SK-N-SH (cell line): ENCODE results near the gene MAD1L1. TPM values are rescaled to one million over a fixed set of nuclear protein-coding genes. Genes with fewer than 3 reads are reported as not detected.

Experiments
- CTCF ChIA-PET: fragments of 300-600, 350-600 bp; formaldehyde crosslinking; extraction: SDS; loops from one replicate; lab custom pipeline; 2021; lab: Yijun Ruan, JAX
- POLR2A ChIA-PET: fragments of 350-600 bp; sonication (Branson Sonifier 250); formaldehyde crosslinking; extraction: SDS; loops from one replicate; lab custom pipeline; 2020; ENCODE audit warnings: antibody characterized with exemption, inconsistent platforms; lab: Yijun Ruan, JAX
- DNase-seq: peaks from one replicate; pipeline ENCODE4 v3.0.0; 2012
- H2AFZ ChIP-seq: fragments of 200-600 bp; sonication (generic); 2 replicates; pipeline ENCODE4 v1.8.1; 2016; ENCODE audit warnings: antibody characterized with exemption, mild to moderate bottlenecking, low read depth
- H3F3A ChIP-seq: fragments of 200-600 bp; sonication (generic); replicated peaks from 2 replicates; pipeline ENCODE3; 2016; ENCODE audit warnings: antibody characterized with exemption, mild to moderate bottlenecking; ENCODE audit not compliant: insufficient read depth
- H3K27ac ChIP-seq, 2 experiments: fragments of 200-500 bp in 1 of 2; fragments of 200-600 bp in 1 of 2; sonication (Bioruptor generic) in 1 of 2; sonication (generic), shearing (Covaris generic) in 1 of 2; 2 replicates each; pipeline versions ENCODE4 v1.5.1 to v1.6.1; 2014 to 2016; ENCODE audit warnings: low read depth in 2 of 2, inconsistent platforms in 1 of 2, low read length in 1 of 2, mild to moderate bottlenecking in 1 of 2, mixed read lengths in 1 of 2
- H3K27me3 ChIP-seq: fragments of 200-600 bp; sonication (generic), shearing (Covaris generic); 2 replicates; pipeline ENCODE4 v1.6.1; 2016; ENCODE audit warnings: mixed run types; ENCODE audit not compliant: insufficient read depth
- H3K36me3 ChIP-seq, 2 experiments: fragments of 200-500 bp in 1 of 2; fragments of 200-600 bp in 1 of 2; sonication (Bioruptor generic) in 1 of 2; sonication (generic) in 1 of 2; replicated peaks in 1 of 2; 2 replicates each; pipeline versions ENCODE3 to v1.5.1; 2014 to 2016; ENCODE audit warnings: low read length in 1 of 2, mild to moderate bottlenecking in 1 of 2; ENCODE audit not compliant: insufficient read depth in 2 of 2, control insufficient read depth in 1 of 2
- H3K4me1 ChIP-seq, 2 experiments: fragments of 200-500 bp in 1 of 2; fragments of 200-600 bp in 1 of 2; sonication (Bioruptor generic) in 1 of 2; sonication (generic), shearing (Covaris generic) in 1 of 2; 2 replicates each; pipeline versions ENCODE4 v1.5.1 to v1.6.1; 2014 to 2016; ENCODE audit warnings: low read depth in 1 of 2, low read length in 1 of 2, mixed run types in 1 of 2; ENCODE audit not compliant: insufficient read depth in 2 of 2, control insufficient read depth in 1 of 2
- H3K4me2 ChIP-seq: fragments of 200-600 bp; sonication (generic), shearing (Covaris generic); 2 replicates; pipeline ENCODE4 v1.6.1; 2017; ENCODE audit warnings: mixed run types
- H3K4me3 ChIP-seq, 2 experiments: fragments of 200-500 bp in 1 of 2; fragments of 200-600 bp in 1 of 2; sonication (Bioruptor generic) in 1 of 2; sonication (generic), shearing (Covaris generic) in 1 of 2; 2 replicates each; pipeline versions ENCODE4 v1.5.1 to v1.8.1; 2014 to 2016; ENCODE audit warnings: low read depth in 2 of 2, inconsistent platforms in 1 of 2, low read length in 1 of 2, mild to moderate bottlenecking in 1 of 2, mixed read lengths in 1 of 2, moderate library complexity in 1 of 2
- H3K79me2 ChIP-seq: fragments of 200-600 bp; sonication (generic); 2 replicates; pipeline ENCODE4 v1.8.1; 2017; ENCODE audit warnings: mild to moderate bottlenecking; ENCODE audit not compliant: insufficient read depth
- H3K9ac ChIP-seq: fragments of 200-600 bp; sonication (generic); 2 replicates; pipeline ENCODE4 v1.6.1; 2017; ENCODE audit warnings: mixed run types
- H3K9me2 ChIP-seq: fragments of 200-600 bp; sonication (generic); 2 replicates; pipeline ENCODE4 v1.6.1; 2017; ENCODE audit warnings: mixed run types
- H3K9me3 ChIP-seq: fragments of 200-600 bp; sonication (generic); 2 replicates; pipeline ENCODE4 v1.6.1; 2017; ENCODE audit warnings: mixed run types, mild to moderate bottlenecking, moderate library complexity
- H4K20me1 ChIP-seq: fragments of 200-600 bp; sonication (generic); 2 replicates; pipeline ENCODE4 v1.6.1; 2017; ENCODE audit warnings: mild to moderate bottlenecking, mixed run types; ENCODE audit not compliant: insufficient read depth
- CHD2 ChIP-seq: fragments of 150-350 bp; IDR thresholded peaks from 2 replicates; pipeline ENCODE4 v1.6.1; 2018; ENCODE audit warnings: low read length; ENCODE audit not compliant: partially characterized antibody
- ELF1 ChIP-seq: IDR thresholded peaks from 2 replicates; pipeline ENCODE4 v1.4.0; 2012
- EZH2phosphoT487 ChIP-seq: fragments of 200-600 bp; sonication (generic); IDR thresholded peaks from 2 replicates; pipeline ENCODE4 v1.6.1; 2017; ENCODE audit warnings: low read depth, mixed run types, mild to moderate bottlenecking, antibody characterized with exemption, moderate library complexity, borderline replicate concordance
- MEF2A ChIP-seq: IDR thresholded peaks from 2 replicates; pipeline ENCODE4 v1.4.0; 2012; ENCODE audit warnings: low read depth, borderline replicate concordance
- MXI1 ChIP-seq: IDR thresholded peaks from 2 replicates; pipeline ENCODE4 v1.6.1; 2012; ENCODE audit warnings: mild to moderate bottlenecking, low read depth, low read length, improper control_type of control experiment
- NFIC ChIP-seq: IDR thresholded peaks from 2 replicates; pipeline ENCODE4 v1.4.0; 2012; ENCODE audit warnings: borderline replicate concordance
- RCOR1 ChIP-seq: fragments of 150-350 bp; IDR thresholded peaks from 2 replicates; pipeline ENCODE4 v1.6.1; 2017; ENCODE audit warnings: antibody characterized with exemption, low read length
- SIN3A ChIP-seq: IDR thresholded peaks from 2 replicates; pipeline ENCODE4 v1.6.1; 2012; ENCODE audit warnings: low read depth, mild to moderate bottlenecking, low read length, moderate library complexity, borderline replicate concordance
- SMC3 ChIP-seq: IDR thresholded peaks from 2 replicates; pipeline ENCODE4 v1.6.1; 2012; ENCODE audit warnings: low read depth, low read length, improper control_type of control experiment
- TAF1 ChIP-seq: IDR thresholded peaks from 2 replicates; pipeline ENCODE4 v1.6.1; 2012; ENCODE audit warnings: low read depth, mild to moderate bottlenecking, low read length, moderate library complexity, borderline replicate concordance
- TCF12 ChIP-seq: IDR thresholded peaks from 2 replicates; pipeline ENCODE4 v1.4.0; 2012
- WGBS: methylation state at CpG from one replicate; pipeline ENCODE4 v1.1.6; 2017; ENCODE audit warnings: low lambda C conversion rate; 5-methylcytosine and 5-hydroxymethylcytosine counted together
- polyA plus RNA-seq, 3 experiments: library from polyadenylated mRNA; depleted of rRNA; stranded (reverse); fragments of >200 nt; gene quantifications; 2 replicates each; pipeline ENCODE4 v1.2.3, GENCODE V29; 2012
- TF ChIP-seq, protein P1 (sequence below): IDR thresholded peaks from 2 replicates; pipeline ENCODE4; 2012
- TF ChIP-seq, protein P2 (sequence below): IDR thresholded peaks from 2 replicates; pipeline ENCODE4 v1.4.0; 2012; ENCODE audit warnings: low read depth, borderline replicate concordance

MAD1L1 gene
- polyA plus RNA-seq, 1 of the 3 experiments (the other 2 are of a cell fraction), result 46.2 TPM

DNA sequence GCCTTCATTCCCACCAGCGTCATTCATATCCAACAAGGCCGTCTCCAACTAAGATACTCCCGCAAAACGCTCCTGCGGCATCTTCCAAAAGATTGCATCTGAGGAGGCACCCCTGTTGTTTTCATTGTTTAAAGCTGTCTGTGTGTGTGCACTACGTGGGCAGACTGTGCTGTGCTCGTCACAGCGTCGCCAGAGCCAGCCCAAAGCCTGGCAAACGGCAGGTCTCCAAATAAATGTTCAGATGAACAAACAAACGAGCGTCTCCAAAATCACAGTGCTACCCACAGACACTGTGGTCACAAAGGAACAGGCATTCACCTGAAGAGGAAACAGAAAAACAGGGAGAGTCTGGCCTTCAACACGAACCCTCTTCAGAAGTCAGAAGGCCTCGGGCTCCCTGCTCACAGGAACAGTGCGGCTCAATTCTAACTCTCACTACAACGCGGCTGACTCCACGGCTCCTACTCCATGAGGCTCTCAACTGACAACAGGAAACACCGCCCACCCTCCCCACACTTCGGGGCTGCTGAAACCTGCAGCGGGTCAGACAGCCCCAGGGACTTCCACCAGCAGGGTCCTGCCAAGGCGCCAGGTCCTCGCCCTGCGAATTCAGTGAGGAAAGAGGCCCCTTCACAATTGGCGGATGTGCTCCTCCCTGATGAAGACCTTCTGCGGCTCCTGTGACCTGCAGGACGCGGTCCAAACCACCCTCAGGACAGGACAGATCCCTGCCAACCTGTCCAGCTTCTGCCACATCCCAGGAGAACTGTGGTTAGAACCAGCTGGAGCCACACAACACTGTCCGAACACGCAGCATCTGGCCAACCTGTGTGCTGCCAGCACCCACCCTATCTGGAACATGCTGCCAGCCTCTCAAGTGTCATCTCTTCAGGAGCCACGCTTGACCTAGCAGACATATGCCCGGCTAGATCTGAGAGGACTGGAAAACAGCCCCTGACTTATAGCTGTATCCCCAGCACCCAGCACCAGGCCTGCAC, 36.1 kb downstream of the MAD1L1 start:
- no peak overlapping the region for H3K9ac ChIP-seq
- H3K9me3 ChIP-seq, result peaks cover 6% of the 10 kb centered on the region; the same call in 1 of the 2 replicates
- WGBS, result 97% methylated on average over 23 of the region's 32 CpGs
- ChIA-PET POLR2A (no interaction called here), CTCF (interaction anchor here (0.9 to 3.2 kb wide), 5 partner anchors 12 to 618 kb away, joined by 3 to 12 read pairs (median 4); no protein-coding TSS in a partner anchor)
- peaks cover 22 to 45% of the 10 kb centered on the region in 2 experiments for H3K36me3 ChIP-seq
- H2AFZ ChIP-seq, result no peak overlapping the region
- H3K4me3 ChIP-seq, result no peak overlapping the region
- H3K9me2 ChIP-seq, result no peaks in the 10 kb centered on the region
- H3K4me1 ChIP-seq, result peaks cover 0 to 15% of the 10 kb centered on the region in 2 experiments; a peak in 1 of 4 replicates
- no peaks in the 10 kb centered on the region for H3K27me3 ChIP-seq
- H4K20me1 ChIP-seq, result no peaks in the 10 kb centered on the region
- H3K79me2 ChIP-seq, result no peaks in the 10 kb centered on the region
- no peak for DNase-seq
- H3K4me2 ChIP-seq, result no peak overlapping the region
- H3F3A ChIP-seq, result no peaks in the 10 kb centered on the region
- TF ChIP-seq SIN3A, result no peak
- no peak for TF ChIP-seq SMC3
- no peak for TF ChIP-seq NFIC
- no peak for TF ChIP-seq TAF1
- no peak for TF ChIP-seq CHD2
- TF ChIP-seq, protein P1, sequence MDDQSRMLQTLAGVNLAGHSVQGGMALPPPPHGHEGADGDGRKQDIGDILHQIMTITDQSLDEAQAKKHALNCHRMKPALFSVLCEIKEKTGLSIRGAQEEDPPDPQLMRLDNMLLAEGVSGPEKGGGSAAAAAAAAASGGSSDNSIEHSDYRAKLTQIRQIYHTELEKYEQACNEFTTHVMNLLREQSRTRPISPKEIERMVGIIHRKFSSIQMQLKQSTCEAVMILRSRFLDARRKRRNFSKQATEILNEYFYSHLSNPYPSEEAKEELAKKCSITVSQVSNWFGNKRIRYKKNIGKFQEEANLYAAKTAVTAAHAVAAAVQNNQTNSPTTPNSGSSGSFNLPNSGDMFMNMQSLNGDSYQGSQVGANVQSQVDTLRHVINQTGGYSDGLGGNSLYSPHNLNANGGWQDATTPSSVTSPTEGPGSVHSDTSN, result no peak
- no peak for TF ChIP-seq ELF1
- no peak for TF ChIP-seq MEF2A
- TF ChIP-seq MXI1, result no peak
- no peak for TF ChIP-seq TCF12
- TF ChIP-seq EZH2phosphoT487, result no peak
- TF ChIP-seq RCOR1, result no peak
- TF ChIP-seq, protein P2, sequence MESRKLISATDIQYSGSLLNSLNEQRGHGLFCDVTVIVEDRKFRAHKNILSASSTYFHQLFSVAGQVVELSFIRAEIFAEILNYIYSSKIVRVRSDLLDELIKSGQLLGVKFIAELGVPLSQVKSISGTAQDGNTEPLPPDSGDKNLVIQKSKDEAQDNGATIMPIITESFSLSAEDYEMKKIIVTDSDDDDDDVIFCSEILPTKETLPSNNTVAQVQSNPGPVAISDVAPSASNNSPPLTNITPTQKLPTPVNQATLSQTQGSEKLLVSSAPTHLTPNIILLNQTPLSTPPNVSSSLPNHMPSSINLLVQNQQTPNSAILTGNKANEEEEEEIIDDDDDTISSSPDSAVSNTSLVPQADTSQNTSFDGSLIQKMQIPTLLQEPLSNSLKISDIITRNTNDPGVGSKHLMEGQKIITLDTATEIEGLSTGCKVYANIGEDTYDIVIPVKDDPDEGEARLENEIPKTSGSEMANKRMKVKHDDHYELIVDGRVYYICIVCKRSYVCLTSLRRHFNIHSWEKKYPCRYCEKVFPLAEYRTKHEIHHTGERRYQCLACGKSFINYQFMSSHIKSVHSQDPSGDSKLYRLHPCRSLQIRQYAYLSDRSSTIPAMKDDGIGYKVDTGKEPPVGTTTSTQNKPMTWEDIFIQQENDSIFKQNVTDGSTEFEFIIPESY, result no peak
- no peak overlapping the region; a peak in 1 of 4 replicates for H3K27ac ChIP-seq
